Measurements from ENCODE around the gene LOXL3.

The LOXL3 gene

GRCh38 chr2:74542978-74543377, 10.8 kb downstream of the LOXL3 start:
- TF ChIP-seq CTCF (IDR thresholded peaks at IDR 0.05; ENCODE audit: low read length, missing control alignments), result no peak
- no peak overlapping the region for H3K4me3 ChIP-seq (replicated peaks; ENCODE audit: low read depth, low read length)
- DNase-seq (ENCODE audit: low read depth), result no peak

DNA sequence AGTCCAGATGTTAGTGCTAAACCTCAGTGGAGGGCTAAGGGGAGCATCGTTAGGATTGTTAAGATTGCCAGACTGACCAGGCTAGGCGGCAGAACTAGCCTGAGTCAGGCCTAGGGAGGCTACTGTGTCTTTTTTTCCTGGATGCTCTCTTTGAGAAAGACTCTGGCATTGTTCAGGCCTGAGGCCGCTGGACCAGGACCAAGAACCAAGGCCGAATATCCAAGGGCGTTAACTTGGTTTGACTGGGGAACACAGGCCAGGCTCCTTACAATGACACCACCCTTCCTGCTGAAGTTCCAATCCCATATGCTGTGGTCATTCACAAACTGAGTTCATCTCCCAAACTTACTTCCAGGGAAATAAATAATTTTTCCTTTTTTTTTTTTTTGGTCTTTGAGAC, 13.5 kb downstream of the LOXL3 start:
- no peak for DNase-seq (ENCODE audit: low read depth)
- no peak for TF ChIP-seq CTCF (IDR thresholded peaks at IDR 0.05; ENCODE audit: low read length, missing control alignments)
- no peak overlapping the region for H3K4me3 ChIP-seq (replicated peaks; ENCODE audit: low read depth, low read length)

DNA sequence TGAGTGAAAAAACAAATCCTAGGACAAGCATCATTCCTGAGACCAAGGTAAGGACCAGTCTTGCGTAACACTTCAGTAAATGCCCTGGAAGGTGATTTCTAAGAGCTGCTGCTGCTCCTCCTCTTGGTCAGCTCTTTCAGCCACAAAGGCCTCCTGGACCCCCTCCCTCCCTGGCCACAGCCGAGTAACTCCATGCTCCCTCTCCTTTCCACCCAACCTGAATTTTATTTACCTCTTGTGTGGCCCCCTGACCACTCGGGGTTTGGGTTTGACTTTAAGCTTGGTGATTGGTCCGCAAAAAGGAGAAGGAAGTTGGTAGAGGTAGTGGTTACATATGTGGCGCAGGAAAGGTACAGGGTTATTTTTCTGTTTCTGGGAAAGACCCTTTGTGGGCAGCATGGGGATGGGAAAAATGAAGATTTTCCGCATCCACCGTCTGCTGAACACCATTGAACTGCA, 14.8 kb downstream of the LOXL3 start:
- H3K4me3 ChIP-seq (replicated peaks; ENCODE audit: low read depth, low read length), result no peak overlapping the region
- no peak for TF ChIP-seq CTCF (IDR thresholded peaks at IDR 0.05; ENCODE audit: low read length, missing control alignments)
- no peak for DNase-seq (ENCODE audit: low read depth)

DNA sequence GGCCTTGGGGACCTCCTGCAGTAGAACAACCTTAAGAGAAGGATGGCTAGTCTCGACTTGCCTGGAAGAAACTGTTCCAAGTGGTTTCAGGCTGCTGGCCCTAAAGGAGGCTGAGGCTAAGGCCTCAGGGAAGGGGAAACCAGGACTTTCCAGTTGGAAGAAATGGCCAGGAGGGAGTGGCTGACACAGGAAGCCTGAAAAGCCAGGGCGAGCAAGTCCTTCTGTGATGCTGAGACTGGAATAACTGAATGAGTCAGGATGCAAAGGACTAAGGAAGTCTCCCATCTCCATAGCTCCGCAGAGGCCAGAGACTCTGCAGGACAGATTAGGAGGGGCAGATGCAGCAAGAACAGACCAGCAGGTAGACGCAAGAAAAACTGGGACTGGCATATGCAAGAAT, 16.6 kb downstream of the LOXL3 start:
- no peak for DNase-seq (ENCODE audit: low read depth)
- TF ChIP-seq CTCF (IDR thresholded peaks at IDR 0.05; ENCODE audit: low read length, missing control alignments), result no peak
- no peak overlapping the region for H3K4me3 ChIP-seq (replicated peaks; ENCODE audit: low read depth, low read length)

GRCh38 chr2:74536166-74536950, 17.4 kb downstream of the LOXL3 start:
- H3K4me3 ChIP-seq (replicated peaks; ENCODE audit: low read depth, low read length), result no peak overlapping the region
- no peak for DNase-seq (ENCODE audit: low read depth)
- TF ChIP-seq CTCF (IDR thresholded peaks at IDR 0.05; ENCODE audit: low read length, missing control alignments), result no peak

GRCh38 chr2:74535440-74535965, 18.2 kb downstream of the LOXL3 start:
- H3K4me3 ChIP-seq (replicated peaks; ENCODE audit: low read depth, low read length), result no peak overlapping the region
- DNase-seq (ENCODE audit: low read depth), result no peak
- TF ChIP-seq CTCF (IDR thresholded peaks at IDR 0.05; ENCODE audit: low read length, missing control alignments), result no peak

DNA sequence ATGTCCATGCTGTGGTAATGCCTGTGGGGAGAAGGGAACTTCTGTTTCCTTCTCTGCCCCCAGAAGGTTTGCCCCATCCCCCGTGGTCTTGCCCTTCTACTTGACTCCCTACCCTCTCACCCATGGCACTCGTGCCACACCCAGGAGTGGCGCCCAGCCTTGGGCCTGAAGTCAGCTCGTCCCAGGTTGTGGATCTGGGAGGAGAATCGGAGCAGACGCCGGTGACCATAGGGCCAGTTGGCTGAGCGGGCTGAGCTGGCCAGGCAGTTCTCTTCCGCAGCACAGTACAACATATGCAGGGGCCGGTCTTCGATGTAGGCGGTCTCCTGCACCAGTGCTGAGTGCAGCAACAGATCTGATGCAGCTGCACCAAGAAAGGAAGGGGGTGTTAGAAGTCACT, 19.3 kb downstream of the LOXL3 start:
- no peak for TF ChIP-seq CTCF (IDR thresholded peaks at IDR 0.05; ENCODE audit: low read length, missing control alignments)
- no peak for DNase-seq (ENCODE audit: low read depth)
- H3K4me3 ChIP-seq (replicated peaks; ENCODE audit: low read depth, low read length), result no peak overlapping the region

Measured in fibroblast of pulmonary artery (primary cell).